ENCODE measurements around the gene CPA2. TPM values are rescaled to one million over a fixed set of nuclear protein-coding genes. Genes with fewer than 3 reads are reported as not detected.
A peak's percentile ranks its signal among the peaks of the same experiment; 100 is the strongest.

The CPA2 gene
- total and polyA plus RNA-seq, 11 donors = 0.17 to 1.1 (median 0.79) TPM; not detected in 6

DNA sequence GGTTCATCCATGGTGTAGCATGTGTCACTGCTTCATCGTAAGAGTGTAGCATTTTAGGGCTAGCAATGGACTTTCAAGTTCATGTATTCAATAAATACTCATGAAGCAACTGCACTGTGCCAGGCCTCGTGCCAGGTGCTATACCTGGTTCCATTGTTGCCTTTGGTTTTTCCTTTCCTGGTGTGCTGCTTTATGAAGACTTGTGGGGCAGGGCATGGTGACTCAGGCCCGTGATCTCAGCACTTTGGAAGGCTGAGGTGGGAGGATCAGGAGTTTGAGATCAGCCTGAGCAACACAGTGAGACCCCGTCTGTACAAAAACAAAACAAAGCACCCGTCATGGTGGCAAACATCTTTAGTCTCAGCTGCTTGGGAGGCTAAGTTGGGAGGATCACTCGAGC lies 24.1 kb downstream of the CPA2 start:
- TF ChIP-seq, protein P1, sequence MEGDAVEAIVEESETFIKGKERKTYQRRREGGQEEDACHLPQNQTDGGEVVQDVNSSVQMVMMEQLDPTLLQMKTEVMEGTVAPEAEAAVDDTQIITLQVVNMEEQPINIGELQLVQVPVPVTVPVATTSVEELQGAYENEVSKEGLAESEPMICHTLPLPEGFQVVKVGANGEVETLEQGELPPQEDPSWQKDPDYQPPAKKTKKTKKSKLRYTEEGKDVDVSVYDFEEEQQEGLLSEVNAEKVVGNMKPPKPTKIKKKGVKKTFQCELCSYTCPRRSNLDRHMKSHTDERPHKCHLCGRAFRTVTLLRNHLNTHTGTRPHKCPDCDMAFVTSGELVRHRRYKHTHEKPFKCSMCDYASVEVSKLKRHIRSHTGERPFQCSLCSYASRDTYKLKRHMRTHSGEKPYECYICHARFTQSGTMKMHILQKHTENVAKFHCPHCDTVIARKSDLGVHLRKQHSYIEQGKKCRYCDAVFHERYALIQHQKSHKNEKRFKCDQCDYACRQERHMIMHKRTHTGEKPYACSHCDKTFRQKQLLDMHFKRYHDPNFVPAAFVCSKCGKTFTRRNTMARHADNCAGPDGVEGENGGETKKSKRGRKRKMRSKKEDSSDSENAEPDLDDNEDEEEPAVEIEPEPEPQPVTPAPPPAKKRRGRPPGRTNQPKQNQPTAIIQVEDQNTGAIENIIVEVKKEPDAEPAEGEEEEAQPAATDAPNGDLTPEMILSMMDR (IDR thresholded peaks at IDR 0.05) = no peak
- TF ChIP-seq POLR2A (IDR thresholded peaks at IDR 0.05) = no peak
- DNase-seq (no peak), ATAC-seq (no peak)
- Histone ChIP-seq H3K27ac (no peak overlapping the region), H3K4me1 (peaks cover 0 to 8% (median 0%) of the 10 kb centered on the region in 12 donors), H3K27me3 (no peaks in the 10 kb centered on the region), H3K36me3 (no peaks in the 10 kb centered on the region), H3K4me3 (no peak overlapping the region), H3K9me3 (no peaks in the 10 kb centered on the region)
- intact Hi-C loops (cut with DNase I) = no loop called here
- WGBS, 4 donors = 78 to 94% (median 89%) methylated on average over 6 of the region's 6 CpGs

GRCh38 chr7:130292682-130293257 lies 26.1 kb downstream of the CPA2 start, which contains the start of gene CPA4:
Gene CPA4 (plus strand): TSS chr7:130293161. CDS start chr7:130293181, 20 bp downstream.
- peak in 3 of 5 donors; percentile 26 to 45 (median 44) for DNase-seq
- WGBS, 4 donors = 40 to 59% (median 54%) methylated on average over 1 of the region's 1 CpG
- Histone ChIP-seq H3K27ac (no peak within 1 kb of the TSS), H3K36me3 (no peaks in the 10 kb centered on the region), H3K4me3 (no peak within 1 kb of the TSS), H3K4me1 (peaks cover 0 to 8% (median 0%) of the 10 kb centered on the region in 12 donors), H3K27me3 (no peaks in the 10 kb centered on the region), H3K9me3 (no peaks in the 10 kb centered on the region)
- TF ChIP-seq, protein P1 (IDR thresholded peaks at IDR 0.05) = no peak
- no peak for TF ChIP-seq POLR2A (IDR thresholded peaks at IDR 0.05)
- ATAC-seq = peak in 3 of 4 donors; percentile 69 to 91 (median 73)
- intact Hi-C loops (cut with DNase I) = no loop called here

GRCh38 chr7:130293521-130293920 lies 26.9 kb downstream of the CPA2 start:
- TF ChIP-seq, protein P1 (IDR thresholded peaks at IDR 0.05) = no peak
- no peak for TF ChIP-seq POLR2A (IDR thresholded peaks at IDR 0.05)

DNA sequence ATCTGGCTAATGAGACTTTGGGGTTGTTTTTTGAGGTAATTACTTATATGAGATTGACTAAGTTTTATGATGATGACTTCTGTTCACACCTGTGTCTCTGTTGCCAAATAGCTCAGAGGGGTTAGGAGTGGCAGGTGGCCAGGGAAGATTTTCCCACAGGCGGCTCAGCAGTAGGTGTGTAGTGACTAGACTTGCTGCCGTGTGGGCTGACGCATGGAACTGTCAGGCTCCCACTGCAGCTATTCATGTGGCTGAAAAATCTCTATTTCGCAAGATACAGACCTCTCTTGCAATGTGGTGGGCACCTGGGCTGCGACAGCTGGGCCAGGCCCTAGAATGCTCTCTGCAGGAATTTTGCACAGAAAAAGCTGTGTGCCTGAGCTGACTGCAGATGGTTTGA lies 27.7 kb downstream of the CPA2 start:
- intact Hi-C loops (cut with DNase I) = no loop called here
- WGBS, 4 donors = 75 to 90% (median 85%) methylated on average over 5 of the region's 5 CpGs
- no peak for DNase-seq
- H3K4me3 ChIP-seq = no peak overlapping the region
- H3K36me3 ChIP-seq = no peaks in the 10 kb centered on the region
- no peak for TF ChIP-seq POLR2A (IDR thresholded peaks at IDR 0.05)
- TF ChIP-seq, protein P1 (IDR thresholded peaks at IDR 0.05) = no peak
- H3K27me3 ChIP-seq = no peaks in the 10 kb centered on the region
- H3K27ac ChIP-seq = no peak overlapping the region
- no peak for ATAC-seq
- H3K9me3 ChIP-seq = no peaks in the 10 kb centered on the region
- peaks cover 0 to 8% (median 0%) of the 10 kb centered on the region in 12 donors for H3K4me1 ChIP-seq

More at GRCh38 chr7:130293521-130293920, 26.9 kb downstream of the CPA2 start:
- no peak overlapping the region for H3K4me3 ChIP-seq
- H3K27ac ChIP-seq = no peak overlapping the region
- intact Hi-C loops (cut with DNase I) = no loop called here
- peaks cover 0 to 8% (median 0%) of the 10 kb centered on the region in 12 donors for H3K4me1 ChIP-seq
- ATAC-seq = no peak
- WGBS, 4 donors = 79 to 89% (median 88%) methylated on average over 8 of the region's 8 CpGs
- H3K9me3 ChIP-seq = no peaks in the 10 kb centered on the region
- H3K36me3 ChIP-seq = no peaks in the 10 kb centered on the region
- no peaks in the 10 kb centered on the region for H3K27me3 ChIP-seq
- no peak for DNase-seq
